HepG2 (cell line): ENCODE data around the gene TSPAN2.

ENCODE experiments used
- EZH2 ChIP-seq: conservative IDR thresholded peaks from 2 replicates; pipeline ENCODE4 v1.6.1; 2012; ENCODE audit warnings: mild to moderate bottlenecking, low read depth, low read length, moderate library complexity
- FOXA1 ChIP-seq, 2 experiments: fragments of 450-650 bp in 1 of 2; sonication (generic) in 1 of 2; formaldehyde crosslinking in 1 of 2; IDR thresholded peaks; 2 replicates each; pipeline versions ENCODE4 v1.4.0 to v1.6.1; 2016 to 2020; ENCODE audit warnings: missing genetic modification reagents in 1 of 2
- HIVEP1 ChIP-seq: sonication (generic); formaldehyde crosslinking; IDR thresholded peaks from 2 replicates; pipeline ENCODE4 v1.4.0; 2020; ENCODE audit warnings: mild to moderate bottlenecking, missing genetic modification reagents
- HOXA7 ChIP-seq: sonication (generic); formaldehyde crosslinking; IDR thresholded peaks from 2 replicates; pipeline ENCODE4 v1.8.1; 2022; ENCODE audit warnings: mild to moderate bottlenecking, missing genetic modification reagents, moderate library complexity
- ZBTB1 ChIP-seq: sonication (generic); formaldehyde crosslinking; IDR thresholded peaks from 2 replicates; pipeline ENCODE4 v1.4.0; 2020; ENCODE audit warnings: missing genetic modification reagents, borderline replicate concordance
- ZFP36 ChIP-seq: fragments of 150-350 bp; IDR thresholded peaks from 2 replicates; pipeline ENCODE4 v1.6.1; 2018; ENCODE audit warnings: borderline replicate concordance, low read length, low read depth; ENCODE audit not compliant: partially characterized antibody
- ZNF644 ChIP-seq: IDR thresholded peaks from 2 replicates; pipeline ENCODE4 v1.6.1; 2016; ENCODE audit warnings: low read depth
- ZNF780A ChIP-seq: sonication (generic); formaldehyde crosslinking; IDR thresholded peaks from 2 replicates; pipeline ENCODE4 v1.8.0; 2022; ENCODE audit warnings: mild to moderate bottlenecking, missing genetic modification reagents, moderate library complexity
- TF ChIP-seq, protein P1 (sequence below): sonication (generic); formaldehyde crosslinking; IDR thresholded peaks from 2 replicates; pipeline ENCODE4 v1.5.0; 2020; ENCODE audit warnings: mild to moderate bottlenecking, missing genetic modification reagents, moderate library complexity
- TF ChIP-seq, protein P2 (sequence below): sonication (generic); formaldehyde crosslinking; IDR thresholded peaks from 2 replicates; pipeline ENCODE4 v1.4.0; 2020; ENCODE audit warnings: missing genetic modification reagents, borderline replicate concordance
- TF ChIP-seq, protein P3 (sequence below): conservative IDR thresholded peaks from 2 replicates; pipeline ENCODE4 v1.6.1; 2018; ENCODE audit warnings: missing genetic modification reagents

DNA sequence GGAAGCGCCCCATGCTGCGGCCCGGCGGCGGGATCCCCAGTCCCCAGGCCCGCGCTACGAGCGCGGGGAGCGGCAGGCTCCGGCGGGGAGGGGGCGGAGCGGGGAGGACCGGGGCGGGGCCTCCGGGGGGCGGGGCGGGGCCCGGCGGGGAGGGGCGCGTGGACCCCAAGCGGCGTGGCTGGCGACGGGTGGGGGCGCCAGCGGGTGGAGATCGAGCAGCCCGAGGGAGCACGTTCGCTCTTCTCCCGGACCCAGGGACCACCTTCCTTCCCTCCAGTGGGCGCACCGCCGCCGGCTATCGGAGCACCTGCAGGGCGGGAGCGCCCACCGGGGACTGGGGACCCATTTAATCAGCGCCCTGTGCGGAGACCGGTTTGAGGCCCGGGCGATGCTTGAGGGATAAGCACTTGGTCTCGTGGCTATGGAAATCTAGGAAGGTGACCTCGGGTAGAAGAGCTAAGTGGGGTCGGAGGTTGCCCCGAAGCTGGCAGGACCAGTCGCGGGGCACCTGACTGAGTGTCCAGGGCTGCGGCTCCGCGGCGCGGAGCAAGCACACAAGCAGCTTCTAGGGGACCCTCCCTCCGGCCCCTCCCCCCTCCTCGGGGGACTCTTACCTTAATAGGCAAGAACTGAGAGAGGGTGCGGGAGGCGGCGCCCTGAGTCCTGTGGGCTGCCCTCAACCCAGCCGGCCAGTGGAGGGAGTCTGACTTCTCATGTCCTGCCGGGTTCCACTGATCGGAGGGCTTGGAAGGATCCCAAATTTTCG is at the start of gene TSPAN2:
- TF ChIP-seq ZNF780A: no peak
- TF ChIP-seq, protein P1, sequence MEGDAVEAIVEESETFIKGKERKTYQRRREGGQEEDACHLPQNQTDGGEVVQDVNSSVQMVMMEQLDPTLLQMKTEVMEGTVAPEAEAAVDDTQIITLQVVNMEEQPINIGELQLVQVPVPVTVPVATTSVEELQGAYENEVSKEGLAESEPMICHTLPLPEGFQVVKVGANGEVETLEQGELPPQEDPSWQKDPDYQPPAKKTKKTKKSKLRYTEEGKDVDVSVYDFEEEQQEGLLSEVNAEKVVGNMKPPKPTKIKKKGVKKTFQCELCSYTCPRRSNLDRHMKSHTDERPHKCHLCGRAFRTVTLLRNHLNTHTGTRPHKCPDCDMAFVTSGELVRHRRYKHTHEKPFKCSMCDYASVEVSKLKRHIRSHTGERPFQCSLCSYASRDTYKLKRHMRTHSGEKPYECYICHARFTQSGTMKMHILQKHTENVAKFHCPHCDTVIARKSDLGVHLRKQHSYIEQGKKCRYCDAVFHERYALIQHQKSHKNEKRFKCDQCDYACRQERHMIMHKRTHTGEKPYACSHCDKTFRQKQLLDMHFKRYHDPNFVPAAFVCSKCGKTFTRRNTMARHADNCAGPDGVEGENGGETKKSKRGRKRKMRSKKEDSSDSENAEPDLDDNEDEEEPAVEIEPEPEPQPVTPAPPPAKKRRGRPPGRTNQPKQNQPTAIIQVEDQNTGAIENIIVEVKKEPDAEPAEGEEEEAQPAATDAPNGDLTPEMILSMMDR (CRISPR knock-in tag): no peak
- TF ChIP-seq ZBTB1 (CRISPR knock-in tag): no peak
- TF ChIP-seq, protein P2, sequence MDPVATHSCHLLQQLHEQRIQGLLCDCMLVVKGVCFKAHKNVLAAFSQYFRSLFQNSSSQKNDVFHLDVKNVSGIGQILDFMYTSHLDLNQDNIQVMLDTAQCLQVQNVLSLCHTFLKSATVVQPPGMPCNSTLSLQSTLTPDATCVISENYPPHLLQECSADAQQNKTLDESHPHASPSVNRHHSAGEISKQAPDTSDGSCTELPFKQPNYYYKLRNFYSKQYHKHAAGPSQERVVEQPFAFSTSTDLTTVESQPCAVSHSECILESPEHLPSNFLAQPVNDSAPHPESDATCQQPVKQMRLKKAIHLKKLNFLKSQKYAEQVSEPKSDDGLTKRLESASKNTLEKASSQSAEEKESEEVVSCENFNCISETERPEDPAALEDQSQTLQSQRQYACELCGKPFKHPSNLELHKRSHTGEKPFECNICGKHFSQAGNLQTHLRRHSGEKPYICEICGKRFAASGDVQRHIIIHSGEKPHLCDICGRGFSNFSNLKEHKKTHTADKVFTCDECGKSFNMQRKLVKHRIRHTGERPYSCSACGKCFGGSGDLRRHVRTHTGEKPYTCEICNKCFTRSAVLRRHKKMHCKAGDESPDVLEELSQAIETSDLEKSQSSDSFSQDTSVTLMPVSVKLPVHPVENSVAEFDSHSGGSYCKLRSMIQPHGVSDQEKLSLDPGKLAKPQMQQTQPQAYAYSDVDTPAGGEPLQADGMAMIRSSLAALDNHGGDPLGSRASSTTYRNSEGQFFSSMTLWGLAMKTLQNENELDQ (CRISPR knock-in tag): no peak
- no peak for TF ChIP-seq EZH2
- no peak for TF ChIP-seq ZFP36
- TF ChIP-seq, protein P3, sequence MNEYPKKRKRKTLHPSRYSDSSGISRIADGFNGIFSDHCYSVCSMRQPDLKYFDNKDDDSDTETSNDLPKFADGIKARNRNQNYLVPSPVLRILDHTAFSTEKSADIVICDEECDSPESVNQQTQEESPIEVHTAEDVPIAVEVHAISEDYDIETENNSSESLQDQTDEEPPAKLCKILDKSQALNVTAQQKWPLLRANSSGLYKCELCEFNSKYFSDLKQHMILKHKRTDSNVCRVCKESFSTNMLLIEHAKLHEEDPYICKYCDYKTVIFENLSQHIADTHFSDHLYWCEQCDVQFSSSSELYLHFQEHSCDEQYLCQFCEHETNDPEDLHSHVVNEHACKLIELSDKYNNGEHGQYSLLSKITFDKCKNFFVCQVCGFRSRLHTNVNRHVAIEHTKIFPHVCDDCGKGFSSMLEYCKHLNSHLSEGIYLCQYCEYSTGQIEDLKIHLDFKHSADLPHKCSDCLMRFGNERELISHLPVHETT (CRISPR knock-in tag): no peak
- TF ChIP-seq HIVEP1 (CRISPR knock-in tag): no peak
- TF ChIP-seq HOXA7 (CRISPR knock-in tag): no peak
- TF ChIP-seq FOXA1 (IDR thresholded peaks at IDR 0.05): no peak
- TF ChIP-seq FOXA1 (CRISPR knock-in tag; IDR thresholded peaks at IDR 0.05): no peak
- no peak for TF ChIP-seq ZNF644 (CRISPR knock-in tag)
